Natural killer cell (primary cell): Measurements from ENCODE around the gene PRICKLE3. TPM values are rescaled to one million over a fixed set of nuclear protein-coding genes. Genes with fewer than 3 reads are reported as not detected.

Source experiments
- ATAC-seq, 3 donors: fragments of 150-1000 bp in 2 of 3; fragments of 200-7000 bp in 1 of 3; cut with Tn5 transposase; 1 replicate in 1 of 3; 2 replicates in 2 of 3; pipeline ENCODE4 v1.10.0; 2021; ENCODE audit warnings: mild to moderate bottlenecking in 2 of 3, moderate library complexity in 2 of 3
- DNase-seq, 2 donors: peaks; one replicate each; pipeline versions ENCODE4 v3.0.0 to v3.0.0-alpha.2; 2013 to 2021; ENCODE audit warnings: mixed read lengths in 1 of 2
- H3K27ac ChIP-seq: one replicate; pipeline ENCODE4 v1.5.1; 2013; ENCODE audit warnings: mild to moderate bottlenecking, low read length
- H3K27me3 ChIP-seq: one replicate; pipeline ENCODE4 v1.6.1; 2013; ENCODE audit warnings: low read length; ENCODE audit not compliant: control insufficient read depth, insufficient read depth
- H3K36me3 ChIP-seq: one replicate; pipeline ENCODE4 v1.6.1; 2013; ENCODE audit warnings: low read length; ENCODE audit not compliant: control insufficient read depth, insufficient read depth
- H3K4me1 ChIP-seq: one replicate; pipeline ENCODE4 v1.6.1; 2013; ENCODE audit warnings: low read length; ENCODE audit not compliant: control insufficient read depth, insufficient read depth
- H3K4me3 ChIP-seq: one replicate; pipeline ENCODE4 v1.5.1; 2013; ENCODE audit warnings: low read length
- H3K9me3 ChIP-seq: one replicate; pipeline ENCODE4 v1.6.1; 2013; ENCODE audit warnings: low read length; ENCODE audit not compliant: control insufficient read depth, insufficient read depth
- H3K27ac Mint-ChIP-seq, 2 donors: one replicate each; pipeline ENCODE4 v1.8.0; 2022; ENCODE audit warnings: mild to moderate bottlenecking in 2 of 2, mixed read lengths in 2 of 2, moderate library complexity in 1 of 2
- H3K27me3 Mint-ChIP-seq, 2 donors: one replicate each; pipeline ENCODE4 v1.8.0; 2022; ENCODE audit warnings: low read depth in 2 of 2, mixed read lengths in 2 of 2
- H3K36me3 Mint-ChIP-seq: one replicate; pipeline ENCODE4 v1.8.0; 2022; ENCODE audit warnings: mixed read lengths
- H3K4me1 Mint-ChIP-seq, 2 donors: one replicate each; pipeline ENCODE4 v1.8.0; 2022; ENCODE audit warnings: mixed read lengths in 2 of 2
- H3K4me3 Mint-ChIP-seq: one replicate; pipeline ENCODE4 v1.8.0; 2022; ENCODE audit warnings: mild to moderate bottlenecking, moderate library complexity, mixed read lengths
- H3K9me3 Mint-ChIP-seq, 2 donors: one replicate each; pipeline ENCODE4 v1.8.0; 2022; ENCODE audit warnings: mixed read lengths in 2 of 2
- WGBS: methylation state at CpG from one replicate; pipeline ENCODE4 v1.1.7; 2013; ENCODE audit warnings: missing lambda C conversion rate; ENCODE audit not compliant: insufficient coverage; 5-methylcytosine and 5-hydroxymethylcytosine counted together
- intact Hi-C: fragments of 100-400 bp; cut with micrococcal nuclease; formaldehyde crosslinking; loops from one replicate; pipeline ENCODE4 v1.14.2; 2022
- total RNA-seq, 4 donors: library from RNA; stranded (reverse); fragments of 120-200 nt in 1 of 4; gene quantifications; one replicate each; pipeline versions ENCODE4 v1.2.3 to v1.2.4, GENCODE V29; 2013 to 2022
- TF ChIP-seq, protein P1 (sequence below): fragments of 200-600 bp; IDR thresholded peaks from one replicate; pipeline ENCODE4 v1.8.0; 2022; ENCODE audit warnings: antibody characterized with exemption

PRICKLE3 gene
- total RNA-seq, 3 donors from 2014 or later (not counting 1 experiment from before 2014, with no cell fraction given) = 6.2 to 7.9 (median 6.3) TPM

DNA sequence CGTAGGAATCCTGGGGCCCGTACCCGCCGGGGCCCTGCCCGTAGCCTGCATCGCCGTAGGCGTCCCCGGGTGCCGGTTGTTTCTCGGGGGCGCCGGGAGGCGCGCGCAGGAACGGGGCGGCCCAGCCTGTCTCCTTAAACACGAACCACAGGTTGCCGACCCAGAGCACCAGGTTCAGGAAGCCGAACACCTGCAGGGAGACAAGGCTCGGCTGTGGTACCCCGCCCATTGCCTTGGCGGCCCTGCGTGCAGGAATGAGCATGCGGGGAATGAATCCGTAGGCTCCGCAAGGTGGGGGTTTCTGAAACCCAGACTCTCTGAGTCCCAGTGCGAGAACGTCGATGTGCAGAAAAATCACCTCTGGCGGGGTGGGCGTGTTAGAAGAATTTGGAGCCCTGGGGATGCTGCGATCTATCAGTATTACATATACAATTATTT, 5.4 kb upstream of the PRICKLE3 start:
- H3K4me3 ChIP-seq = peak overlapping the region; percentile 52
- H3K4me1 Mint-ChIP-seq = peaks cover 0 to 17% of the 10 kb centered on the region in 2 donors
- no peak for ATAC-seq
- no peaks in the 10 kb centered on the region for H3K9me3 ChIP-seq
- H3K4me3 Mint-ChIP-seq = peak overlapping the region; percentile 87
- intact Hi-C loops = loop anchor here (1.0 kb wide), 2 partner anchors 9 to 68 kb away; partner anchors contain the start of genes GPKOW and SYP
- no peaks in the 10 kb centered on the region for H3K27me3 ChIP-seq
- no peaks in the 10 kb centered on the region for H3K9me3 Mint-ChIP-seq
- H3K27me3 Mint-ChIP-seq = no peaks in the 10 kb centered on the region
- under 1% methylated on average over 31 of the region's 34 CpGs for WGBS
- TF ChIP-seq, protein P1, sequence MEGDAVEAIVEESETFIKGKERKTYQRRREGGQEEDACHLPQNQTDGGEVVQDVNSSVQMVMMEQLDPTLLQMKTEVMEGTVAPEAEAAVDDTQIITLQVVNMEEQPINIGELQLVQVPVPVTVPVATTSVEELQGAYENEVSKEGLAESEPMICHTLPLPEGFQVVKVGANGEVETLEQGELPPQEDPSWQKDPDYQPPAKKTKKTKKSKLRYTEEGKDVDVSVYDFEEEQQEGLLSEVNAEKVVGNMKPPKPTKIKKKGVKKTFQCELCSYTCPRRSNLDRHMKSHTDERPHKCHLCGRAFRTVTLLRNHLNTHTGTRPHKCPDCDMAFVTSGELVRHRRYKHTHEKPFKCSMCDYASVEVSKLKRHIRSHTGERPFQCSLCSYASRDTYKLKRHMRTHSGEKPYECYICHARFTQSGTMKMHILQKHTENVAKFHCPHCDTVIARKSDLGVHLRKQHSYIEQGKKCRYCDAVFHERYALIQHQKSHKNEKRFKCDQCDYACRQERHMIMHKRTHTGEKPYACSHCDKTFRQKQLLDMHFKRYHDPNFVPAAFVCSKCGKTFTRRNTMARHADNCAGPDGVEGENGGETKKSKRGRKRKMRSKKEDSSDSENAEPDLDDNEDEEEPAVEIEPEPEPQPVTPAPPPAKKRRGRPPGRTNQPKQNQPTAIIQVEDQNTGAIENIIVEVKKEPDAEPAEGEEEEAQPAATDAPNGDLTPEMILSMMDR = no peak
- H3K27ac ChIP-seq = peak overlapping the region; percentile 64
- H3K36me3 Mint-ChIP-seq = no peaks in the 10 kb centered on the region
- DNase-seq = peak in 1 of 2 donors; percentile 55
- peaks cover 13% of the 10 kb centered on the region for H3K4me1 ChIP-seq
- peak overlapping the region; percentile 79 to 88 for H3K27ac Mint-ChIP-seq
- no peaks in the 10 kb centered on the region for H3K36me3 ChIP-seq

DNA sequence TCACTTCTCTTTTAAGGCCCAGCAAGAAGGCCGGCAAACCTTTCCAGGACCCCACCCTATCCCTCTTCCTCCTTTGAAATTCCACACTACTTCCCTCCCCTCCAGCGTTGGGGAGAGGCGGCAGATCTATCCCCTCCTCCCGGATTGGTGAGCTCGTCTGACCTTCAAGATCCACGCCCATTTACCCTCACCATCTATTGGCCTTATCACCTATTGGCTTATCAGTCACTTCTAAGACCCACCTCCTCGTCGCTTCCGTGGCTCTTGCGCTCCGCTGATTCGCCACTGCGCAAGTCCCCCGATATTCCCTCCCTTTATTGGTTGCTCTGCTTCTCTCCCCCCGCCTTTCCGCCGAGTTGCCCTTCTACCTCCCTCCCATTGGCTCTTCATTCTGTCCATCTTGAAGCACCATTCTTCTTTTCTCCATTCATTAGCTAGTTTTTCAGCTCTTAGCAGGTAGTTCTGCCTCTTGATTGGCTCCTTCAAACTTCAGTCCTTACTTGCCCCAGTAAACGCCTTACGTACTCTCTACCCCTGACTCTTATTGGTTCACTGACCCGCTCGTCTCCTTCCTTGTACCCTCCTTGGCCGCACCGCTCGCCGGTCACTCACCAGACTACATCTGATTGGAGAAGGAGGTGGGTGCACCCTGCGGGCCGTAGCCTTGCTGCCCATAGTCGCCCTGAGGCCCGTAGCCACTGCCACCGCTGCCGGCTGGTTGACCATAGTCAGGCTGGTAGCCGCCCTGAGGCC, 4.8 kb upstream of the PRICKLE3 start:
- Histone ChIP-seq H3K4me1 (peaks cover 16% of the 10 kb centered on the region), H3K27me3 (no peaks in the 10 kb centered on the region), H3K27ac (peak overlapping the region; percentile 76), H3K4me3 (peak overlapping the region; percentile 52), H3K36me3 (no peaks in the 10 kb centered on the region), H3K9me3 (no peaks in the 10 kb centered on the region)
- no peaks in the 10 kb centered on the region for H3K9me3 Mint-ChIP-seq
- H3K27ac Mint-ChIP-seq = peak overlapping the region; percentile 79 to 88
- peaks cover 0 to 21% of the 10 kb centered on the region in 2 donors for H3K4me1 Mint-ChIP-seq
- H3K36me3 Mint-ChIP-seq = no peaks in the 10 kb centered on the region
- DNase-seq (peak; percentile 69 to 96), ATAC-seq (peak; percentile 85 to 96 (median 87))
- H3K27me3 Mint-ChIP-seq = no peaks in the 10 kb centered on the region
- TF ChIP-seq, protein P1 = no peak
- H3K4me3 Mint-ChIP-seq = peak overlapping the region; percentile 87
- 0% methylated on average over 24 of the region's 32 CpGs for whole genome bisulfite sequencing
- intact Hi-C loops = loop anchor here (1.0 kb wide), 2 partner anchors 9 to 68 kb away; partner anchors contain the start of genes GPKOW and SYP

GRCh38 chrX:49189606-49190005, 3.4 kb upstream of the PRICKLE3 start:
- Histone ChIP-seq H3K4me3 (no peak overlapping the region), H3K27me3 (no peaks in the 10 kb centered on the region), H3K4me1 (peaks cover 30% of the 10 kb centered on the region), H3K27ac (no peak overlapping the region), H3K9me3 (no peaks in the 10 kb centered on the region), H3K36me3 (no peaks in the 10 kb centered on the region)
- Mint-ChIP-seq H3K27ac (peak overlapping the region in 1 of 2 donors; percentile 88), H3K36me3 (no peaks in the 10 kb centered on the region), H3K4me3 (no peak overlapping the region), H3K9me3 (no peaks in the 10 kb centered on the region), H3K4me1 (peaks cover 6 to 28% of the 10 kb centered on the region in 2 donors), H3K27me3 (no peaks in the 10 kb centered on the region)
- TF ChIP-seq, protein P1 = no peak
- DNase-seq = no peak
- intact Hi-C loops = no loop called here
- ATAC-seq = no peak
- WGBS = 89% methylated on average over 6 of the region's 6 CpGs
